NCI-H345 treated with DMSO at 0.1 percent for 48 hours (cell line): Measurements from ENCODE around the gene SAMHD1.
"Not testable (repeated sequence)": the region's sequence is repeated elsewhere in the genome, so short reads cannot be mapped to it uniquely, and the experiment has no call there.

Source experiments
- DNase-seq: peaks from one replicate; lab custom pipeline; 2025; ENCODE audit not compliant: unreplicated experiment; lab: John Stamatoyannopoulos, UW

The SAMHD1 gene

DNA sequence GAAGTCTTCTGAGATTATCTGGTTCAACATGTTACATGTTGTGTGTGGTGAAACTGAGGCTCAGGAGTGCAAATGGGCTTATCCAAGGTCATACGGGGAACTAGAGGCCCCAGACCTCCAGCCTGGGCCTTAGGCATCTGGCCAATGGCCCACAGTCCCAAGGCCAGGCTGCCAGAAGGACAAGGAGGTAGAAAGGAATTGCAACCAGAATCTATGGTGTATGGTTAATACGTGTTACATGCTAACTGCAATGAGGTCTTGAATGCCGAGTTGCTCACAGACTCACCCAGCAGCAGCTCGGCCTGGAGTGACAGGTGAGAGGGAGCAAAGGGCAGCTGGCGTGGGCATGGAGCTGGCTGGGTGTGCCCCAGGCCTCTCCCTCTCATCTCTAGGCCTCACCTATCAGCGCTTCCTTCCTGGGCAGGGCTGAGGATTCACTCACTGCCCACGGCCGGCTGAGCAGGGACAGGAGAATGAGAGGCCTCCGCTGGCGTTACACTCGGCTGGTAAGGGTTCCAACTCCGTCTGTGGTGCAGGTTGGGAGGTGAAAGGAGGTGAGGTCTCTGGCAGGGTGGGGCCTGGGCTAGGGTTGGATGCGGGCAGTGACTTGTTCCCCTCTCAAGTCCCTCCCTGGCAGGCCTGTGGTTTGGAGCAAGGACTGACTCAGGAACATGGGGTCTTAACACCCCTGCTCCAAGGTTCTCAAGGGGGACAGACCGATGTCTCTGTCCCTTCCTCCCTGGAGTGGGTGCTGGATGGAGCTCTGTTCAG is 75.6 kb downstream of the SAMHD1 start, which contains the start of gene TLDC2:
TSS of gene TLDC2 (plus strand) at position 437 of the 771 bp plus-strand sequence. CDS start at position 474, 37 bp downstream.
- DNase-seq = no peak

DNA sequence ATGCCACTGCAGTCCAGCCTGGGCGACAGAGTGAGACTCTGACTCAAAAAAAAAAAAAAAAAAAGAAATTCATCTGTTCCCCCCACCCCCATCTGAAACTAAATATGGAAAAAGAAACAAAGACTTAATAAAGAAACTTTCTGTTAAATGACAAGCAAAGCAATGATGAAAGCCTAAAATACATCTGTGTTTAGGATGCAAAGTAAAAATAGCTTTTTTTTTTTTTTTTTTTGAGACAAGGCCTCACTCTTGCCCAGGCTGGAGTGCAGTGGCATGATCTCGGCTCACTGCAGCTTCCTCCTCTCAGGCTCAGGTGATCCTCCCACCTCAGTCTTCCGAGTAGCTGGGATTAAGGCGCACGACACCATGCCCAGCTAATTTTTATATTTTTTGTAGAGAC is 76.4 kb downstream of the SAMHD1 start:
- not testable (repeated sequence) for DNase-seq

DNA sequence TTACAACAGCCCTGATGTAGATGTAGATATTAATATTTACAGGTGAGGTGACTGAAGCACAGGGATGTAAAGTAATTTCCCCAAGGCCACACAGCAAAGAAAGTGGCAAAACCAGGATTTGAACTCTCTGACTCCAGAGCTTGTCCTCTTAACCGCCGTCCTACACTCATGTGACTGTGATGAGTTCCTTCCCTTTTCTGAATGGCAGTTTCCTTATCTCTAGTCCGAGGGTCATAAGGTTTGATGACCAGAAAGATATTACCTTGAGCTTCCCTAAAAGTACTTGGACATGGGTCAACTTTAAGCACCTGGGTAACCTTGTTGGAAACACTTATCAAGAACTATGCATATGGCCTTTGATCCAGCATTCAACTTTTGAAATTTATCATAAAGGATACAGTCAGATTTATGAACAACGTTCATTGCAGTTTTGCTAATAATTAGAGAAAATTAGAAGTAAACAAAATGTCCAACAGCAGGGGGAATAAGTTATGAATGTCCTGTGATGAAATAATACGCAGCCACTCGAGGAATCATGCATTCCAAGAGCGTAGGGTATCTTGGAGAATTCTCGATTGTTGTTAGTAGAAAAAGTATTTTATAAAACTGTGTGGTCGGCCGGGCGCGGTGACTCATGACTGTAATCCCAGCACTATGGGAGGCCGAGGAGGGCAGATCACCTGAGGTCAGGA is 77.9 kb downstream of the SAMHD1 start:
- DNase-seq = no peak

- peak; percentile 62 for DNase-seq
Observed at GRCh38 chr20:36872852-36873251, 78.7 kb downstream of the SAMHD1 start.

- no peak for DNase-seq
Observed at GRCh38 chr20:36871640-36872570, 79.6 kb downstream of the SAMHD1 start.

GRCh38 chr20:36866681-36867495 is 84.6 kb downstream of the SAMHD1 start:
- DNase-seq = no peak

DNA sequence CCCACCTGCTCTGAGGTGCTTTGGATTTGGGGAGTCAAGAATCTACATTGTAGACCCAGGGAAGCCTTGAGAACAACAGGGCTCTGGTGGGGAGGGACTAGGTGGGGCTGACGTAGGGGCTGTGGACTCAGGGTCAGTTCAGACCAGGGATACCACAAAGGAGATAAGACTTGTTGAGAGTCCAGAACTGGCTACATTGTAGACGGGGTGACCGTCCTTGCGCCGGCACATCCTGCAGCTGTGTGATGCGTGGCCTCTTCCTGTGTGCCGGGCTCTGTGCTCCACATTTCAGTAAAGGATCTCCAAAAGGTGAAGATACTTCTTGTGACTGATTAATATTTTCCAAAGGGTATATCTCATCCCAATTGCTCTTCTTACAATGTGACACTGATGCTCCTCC is 85.3 kb downstream of the SAMHD1 start:
- no peak for DNase-seq

DNA sequence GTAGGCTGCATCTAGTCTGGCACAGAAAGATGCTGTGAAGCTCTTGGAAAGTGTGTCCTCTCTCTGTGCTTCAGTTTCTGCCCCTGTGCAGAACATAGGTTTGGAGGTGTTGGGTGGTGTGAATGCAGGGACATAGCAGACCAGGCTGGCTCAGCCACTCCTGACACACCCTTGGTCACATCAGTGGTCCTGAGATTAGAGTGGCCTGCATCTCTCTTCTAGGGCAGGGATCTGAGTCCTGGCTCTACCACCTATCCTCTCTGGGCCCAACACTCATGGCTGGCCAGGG is 85.7 kb downstream of the SAMHD1 start:
- DNase-seq = no peak

DNA sequence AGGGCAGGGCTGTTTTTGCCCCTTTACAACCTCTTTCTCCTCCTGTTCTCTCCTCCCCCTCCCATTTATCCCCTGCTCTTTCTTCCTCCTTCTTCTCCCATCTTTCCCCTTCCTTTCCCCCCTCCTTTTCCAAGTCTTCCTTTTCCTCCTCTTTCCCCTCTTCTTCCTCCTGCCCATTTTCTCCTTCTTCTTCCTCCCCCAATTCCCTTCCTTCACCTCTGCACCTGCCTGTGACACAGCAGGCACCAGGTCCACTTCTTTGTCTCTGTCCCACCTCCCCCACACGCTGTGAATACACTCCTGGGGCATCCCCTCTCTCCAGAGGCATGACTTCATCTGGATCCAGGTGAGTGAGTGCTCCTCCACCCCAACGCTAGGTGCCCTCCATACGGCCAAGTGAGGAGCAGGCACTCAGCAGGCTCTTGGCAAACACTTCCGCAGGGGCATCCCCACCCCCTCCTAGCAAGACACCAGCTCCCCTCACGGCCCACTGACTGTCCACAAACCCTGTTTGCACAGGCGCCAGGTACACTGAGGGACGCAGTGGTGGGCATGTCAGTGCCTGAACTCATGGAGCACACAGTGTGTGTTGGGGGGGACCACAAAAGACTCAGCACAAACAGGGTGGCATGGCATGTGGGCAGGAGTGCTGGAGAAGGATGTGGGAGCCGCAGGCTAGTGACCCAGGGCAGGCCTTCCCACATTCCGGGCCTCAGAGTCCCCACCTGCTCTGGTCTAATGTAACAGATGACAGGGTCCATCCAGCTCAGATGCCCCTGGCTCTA is 86.2 kb downstream of the SAMHD1 start:
- DNase-seq = peak; percentile 80

- DNase-seq = no peak
Observed at GRCh38 chr20:36862857-36863668, 88.4 kb downstream of the SAMHD1 start.

DNA sequence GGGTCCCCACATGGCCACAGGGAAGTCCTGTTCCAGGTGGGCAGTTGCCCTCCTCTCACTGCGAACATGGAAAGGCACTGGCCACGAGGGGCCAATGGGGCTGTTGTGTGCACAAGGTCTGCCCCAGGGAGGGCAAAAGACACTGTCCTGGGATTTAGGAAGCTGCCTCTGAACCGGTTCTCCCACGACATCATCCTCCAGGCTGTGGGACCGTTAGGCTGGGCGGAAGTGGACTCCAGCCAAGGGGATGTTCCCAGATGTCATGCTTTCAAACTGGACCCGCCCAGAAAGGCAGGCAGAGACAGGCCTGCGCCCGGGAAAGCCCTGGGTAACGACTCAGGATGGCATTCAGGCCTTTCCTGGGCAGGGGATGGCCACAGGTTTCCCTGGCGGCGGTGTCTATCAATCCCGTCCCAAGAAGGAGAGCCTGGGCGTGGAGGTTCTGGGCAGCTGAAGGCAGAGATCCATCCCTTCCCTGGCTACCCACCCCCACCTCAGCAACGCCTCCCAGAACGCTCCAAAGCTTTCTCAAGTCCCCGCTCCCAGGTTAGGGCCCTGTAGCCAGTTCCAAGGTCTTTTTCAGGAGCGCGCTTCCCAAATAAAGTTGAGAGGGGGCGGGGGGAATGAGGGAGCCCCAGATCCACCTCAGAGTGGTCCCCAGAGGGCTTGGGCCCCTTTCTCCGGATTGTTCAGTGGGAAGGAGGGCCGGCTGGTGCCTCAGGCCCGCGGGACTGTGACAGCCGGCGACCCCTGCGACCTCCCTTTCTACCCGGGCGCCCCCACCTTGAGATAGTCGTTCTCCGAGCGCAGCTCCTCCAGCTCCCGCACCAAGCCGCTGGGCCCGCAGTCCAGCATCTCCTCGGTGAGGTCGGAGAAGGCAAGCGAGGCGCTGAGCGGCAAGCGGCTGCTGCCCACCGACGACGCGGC is 89.4 kb downstream of the SAMHD1 start:
- peak; percentile 55 for DNase-seq

DNA sequence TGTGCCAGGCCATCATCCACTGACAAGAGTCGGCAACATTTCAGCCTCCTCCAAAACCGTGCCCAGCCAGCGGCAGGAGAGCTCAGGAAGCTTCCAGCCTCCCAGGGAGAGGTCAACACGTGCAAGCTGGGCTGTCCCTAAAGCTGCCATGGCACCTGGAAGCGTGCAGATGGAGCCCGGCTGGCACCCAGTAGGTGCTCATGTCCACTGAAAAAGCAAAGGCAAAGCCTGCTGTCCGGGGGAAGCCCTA is 90.0 kb downstream of the SAMHD1 start:
- DNase-seq = no peak

- DNase-seq = no peak
Observed at GRCh38 chr20:36860811-36861624, 90.5 kb downstream of the SAMHD1 start.

DNA sequence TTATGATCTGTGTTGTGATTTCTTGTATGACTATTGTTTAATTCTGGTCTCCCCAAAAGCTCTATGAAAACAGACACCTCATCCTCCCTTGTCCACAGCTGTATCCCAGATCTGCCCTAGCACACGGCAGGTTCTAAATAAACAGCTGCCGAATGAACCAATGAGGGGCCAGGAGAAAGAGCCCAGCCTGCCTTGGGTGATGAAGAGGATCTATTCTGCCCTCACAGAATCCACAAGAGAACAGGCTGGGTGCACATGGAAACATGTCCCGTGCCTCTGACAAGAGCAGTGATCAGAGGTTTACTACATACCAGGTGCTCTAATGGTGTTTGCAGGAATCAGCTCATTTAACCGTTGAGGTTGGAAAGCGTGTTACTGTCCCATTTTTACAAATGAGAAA is 91.2 kb downstream of the SAMHD1 start:
- DNase-seq = no peak

GRCh38 chr20:36859700-36860330 is 91.7 kb downstream of the SAMHD1 start:
- no peak for DNase-seq

DNA sequence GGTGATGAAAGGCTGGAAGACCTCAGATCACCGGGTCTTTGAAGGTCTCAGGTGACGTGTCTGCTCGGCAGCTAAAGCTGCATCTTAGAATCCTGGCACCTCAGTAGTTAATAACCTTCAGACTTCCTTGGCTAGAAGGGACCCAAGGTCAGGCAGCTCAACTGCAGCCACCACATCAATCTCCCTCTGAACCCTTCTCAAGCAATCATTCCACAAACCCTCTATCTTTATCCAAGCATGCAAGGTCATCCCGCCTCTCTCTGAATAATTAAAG is 92.3 kb downstream of the SAMHD1 start:
- DNase-seq = no peak
